Endothelial cell of umbilical vein (primary cell): ENCODE results near the gene FAM98B.

Experiments
- EZH2 ChIP-seq: IDR thresholded peaks from 2 replicates; pipeline ENCODE4 v1.6.1; 2012; ENCODE audit warnings: borderline replicate concordance, low read depth, mild to moderate bottlenecking, moderate library complexity, low read length, inconsistent platforms; ENCODE audit not compliant: severe bottlenecking
- FOS ChIP-seq: IDR thresholded peaks from 2 replicates; pipeline ENCODE4 v1.6.1; 2011; ENCODE audit warnings: mild to moderate bottlenecking, low read length, moderate library complexity, borderline replicate concordance; ENCODE audit not compliant: insufficient read depth
- GATA2 ChIP-seq: IDR thresholded peaks from 2 replicates; pipeline ENCODE4 v1.7.0; 2011; ENCODE audit warnings: low read depth, mild to moderate bottlenecking, moderate library complexity, mixed read lengths, low read length; ENCODE audit not compliant: insufficient read length, insufficient read depth
- JUN ChIP-seq: IDR thresholded peaks from 2 replicates; pipeline ENCODE4 v1.6.1; 2011; ENCODE audit warnings: borderline replicate concordance, low read depth; ENCODE audit not compliant: insufficient read length, insufficient read depth
- MYC ChIP-seq: IDR thresholded peaks from one replicate; pipeline ENCODE4 v1.6.1; 2011; ENCODE audit warnings: mild to moderate bottlenecking, low read depth, low read length
- POLR2A ChIP-seq: IDR thresholded peaks from 2 replicates; pipeline ENCODE4 v1.6.1; 2012; ENCODE audit warnings: low read depth, mild to moderate bottlenecking, control low read depth, low read length
- POLR2AphosphoS5 ChIP-seq: IDR thresholded peaks from 2 replicates; pipeline ENCODE4 v1.6.1; 2012; ENCODE audit warnings: low read depth, mild to moderate bottlenecking, control low read depth, low read length, moderate library complexity; ENCODE audit not compliant: insufficient read depth
- TF ChIP-seq, protein P1 (sequence below): IDR thresholded peaks from 2 replicates; pipeline ENCODE4 v1.6.1; 2011; ENCODE audit not compliant: insufficient read depth, insufficient read length
- TF ChIP-seq, protein P2 (sequence below), 2 donors: IDR thresholded peaks; 1 replicate in 1 of 2; 2 replicates in 1 of 2; pipeline ENCODE4 v1.5.1; 2011; ENCODE audit warnings: low read length in 2 of 2, mild to moderate bottlenecking in 2 of 2, moderate library complexity in 2 of 2, control low read depth in 1 of 2, inconsistent platforms in 1 of 2, low read depth in 1 of 2; ENCODE audit not compliant: insufficient read depth in 1 of 2; ENCODE audit errors: extremely low read depth in 1 of 2

DNA sequence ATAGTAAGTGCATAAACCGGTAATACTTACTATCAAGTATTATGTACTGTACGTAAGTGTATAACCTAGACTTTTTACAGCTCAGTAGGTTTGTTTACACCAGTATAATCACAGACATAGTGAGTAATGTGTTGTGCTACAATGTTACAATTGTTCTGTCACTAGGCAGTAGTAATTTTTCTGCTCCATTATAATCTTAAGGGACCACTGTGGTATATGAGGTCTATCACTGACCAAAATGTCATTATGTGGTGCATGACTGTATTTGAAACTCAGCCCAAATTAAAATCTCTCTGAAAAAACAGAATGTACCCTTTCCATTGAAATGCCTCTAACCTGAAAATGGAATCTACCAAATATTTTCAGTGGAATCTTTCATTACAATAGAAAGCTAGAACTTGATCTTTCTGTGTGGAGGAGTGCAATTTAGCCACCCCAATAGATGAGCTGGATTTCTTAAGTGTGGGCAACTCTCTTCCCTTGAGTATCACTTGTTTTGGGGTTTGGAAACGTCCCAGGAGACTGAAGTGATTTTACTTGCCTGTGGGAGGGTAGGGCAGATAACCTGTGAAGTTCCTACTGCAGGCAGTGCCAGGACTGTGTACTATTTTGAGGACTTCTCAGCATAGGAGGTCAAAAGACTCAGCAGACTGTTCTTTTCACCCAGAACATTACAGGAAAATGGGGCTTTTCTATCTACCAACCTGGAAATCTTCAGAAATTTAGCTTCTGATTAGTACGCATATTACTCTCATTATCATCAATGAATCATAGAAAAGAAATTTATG lies 50.9 kb downstream of the FAM98B start:
- no peak for TF ChIP-seq JUN
- TF ChIP-seq, protein P1, sequence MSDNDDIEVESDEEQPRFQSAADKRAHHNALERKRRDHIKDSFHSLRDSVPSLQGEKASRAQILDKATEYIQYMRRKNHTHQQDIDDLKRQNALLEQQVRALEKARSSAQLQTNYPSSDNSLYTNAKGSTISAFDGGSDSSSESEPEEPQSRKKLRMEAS = no peak
- TF ChIP-seq POLR2AphosphoS5 = no peak
- TF ChIP-seq, protein P2, sequence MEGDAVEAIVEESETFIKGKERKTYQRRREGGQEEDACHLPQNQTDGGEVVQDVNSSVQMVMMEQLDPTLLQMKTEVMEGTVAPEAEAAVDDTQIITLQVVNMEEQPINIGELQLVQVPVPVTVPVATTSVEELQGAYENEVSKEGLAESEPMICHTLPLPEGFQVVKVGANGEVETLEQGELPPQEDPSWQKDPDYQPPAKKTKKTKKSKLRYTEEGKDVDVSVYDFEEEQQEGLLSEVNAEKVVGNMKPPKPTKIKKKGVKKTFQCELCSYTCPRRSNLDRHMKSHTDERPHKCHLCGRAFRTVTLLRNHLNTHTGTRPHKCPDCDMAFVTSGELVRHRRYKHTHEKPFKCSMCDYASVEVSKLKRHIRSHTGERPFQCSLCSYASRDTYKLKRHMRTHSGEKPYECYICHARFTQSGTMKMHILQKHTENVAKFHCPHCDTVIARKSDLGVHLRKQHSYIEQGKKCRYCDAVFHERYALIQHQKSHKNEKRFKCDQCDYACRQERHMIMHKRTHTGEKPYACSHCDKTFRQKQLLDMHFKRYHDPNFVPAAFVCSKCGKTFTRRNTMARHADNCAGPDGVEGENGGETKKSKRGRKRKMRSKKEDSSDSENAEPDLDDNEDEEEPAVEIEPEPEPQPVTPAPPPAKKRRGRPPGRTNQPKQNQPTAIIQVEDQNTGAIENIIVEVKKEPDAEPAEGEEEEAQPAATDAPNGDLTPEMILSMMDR (IDR thresholded peaks at IDR 0.05; ENCODE audit: extremely low read depth in 1 of 2, insufficient read depth in 1 of 2, low read depth in 1 of 2, low read length in 2 of 2) = no peak
- TF ChIP-seq FOS = no peak
- no peak for TF ChIP-seq EZH2
- TF ChIP-seq POLR2A = no peak
- no peak for TF ChIP-seq MYC
- no peak for TF ChIP-seq GATA2
